ENCODE results near the gene DIMT1.

- no peak for TF ChIP-seq CTCF (conservative IDR thresholded peaks at IDR 0.05 in 1 of 2, IDR thresholded peaks at IDR 0.05 in 1 of 2; ENCODE audit: low read depth in 1 of 2, low read length in 2 of 2)
- no peak for TF ChIP-seq EZH2 (IDR thresholded peaks at IDR 0.05; ENCODE audit: low read length, missing control alignments)
Measured at GRCh38 chr5:62395210-62395950, 8.3 kb downstream of the DIMT1 start.

All from fibroblast of lung (primary cell).